HEK293 (cell line): ENCODE results near the gene RPS6KA3.

Source experiments
- CTCF ChIA-PET: fragments of 350-600 bp; formaldehyde crosslinking; extraction: SDS; loops from one replicate; lab custom pipeline; 2021; ENCODE audit warnings: antibody characterized with exemption; lab: Yijun Ruan, JAX
- POLR2A ChIA-PET: fragments of 300-600 bp; formaldehyde crosslinking; extraction: SDS; loops from one replicate; lab custom pipeline; 2020; ENCODE audit warnings: antibody characterized with exemption, inconsistent platforms; lab: Yijun Ruan, JAX
- H3K27ac ChIP-seq: fragments of 200-500 bp; sonication (Bioruptor generic); 2 replicates; pipeline ENCODE4 v1.5.1; 2014; ENCODE audit warnings: low read depth, low read length, control low read depth, inconsistent platforms; ENCODE audit errors: extremely low read depth
- H3K36me3 ChIP-seq, 2 experiments: fragments of 200-500 bp in 1 of 2; sonication (Bioruptor generic) in 1 of 2; 1 replicate in 1 of 2; 2 replicates in 1 of 2; pipeline ENCODE4 v1.5.1; 2014 to 2017; ENCODE audit warnings: inconsistent platforms in 2 of 2, low read length in 2 of 2; ENCODE audit not compliant: control insufficient read depth in 2 of 2, insufficient read depth in 1 of 2
- H3K4me1 ChIP-seq: fragments of 200-500 bp; sonication (Bioruptor generic); 2 replicates; pipeline ENCODE4 v1.5.1; 2014; ENCODE audit warnings: mild to moderate bottlenecking, low read length, inconsistent platforms; ENCODE audit not compliant: control insufficient read depth, insufficient read depth
- H3K4me3 ChIP-seq: 2 replicates; pipeline ENCODE4 v1.5.1; 2011; ENCODE audit warnings: low read depth, mild to moderate bottlenecking, control low read depth, low read length, moderate library complexity
- H3K9me3 ChIP-seq: fragments of 200-500 bp; sonication (Bioruptor generic); 2 replicates; pipeline ENCODE4 v1.5.1; 2014; ENCODE audit warnings: low read depth, low read length, inconsistent platforms; ENCODE audit not compliant: control insufficient read depth, insufficient read depth
- BCL11A ChIP-seq: fragments of 450-650 bp; formaldehyde crosslinking; IDR thresholded peaks from 2 replicates; pipeline ENCODE4 v1.5.1; 2016; ENCODE audit warnings: low read depth, missing biosample characterization, missing genetic modification characterization
- EGR2 ChIP-seq: fragments of 450-650 bp; formaldehyde crosslinking; IDR thresholded peaks from 2 replicates; pipeline ENCODE4 v1.5.1; 2016; ENCODE audit warnings: low read depth, missing biosample characterization, missing genetic modification characterization
- KLF16 ChIP-seq: fragments of 450-650 bp; formaldehyde crosslinking; IDR thresholded peaks from 2 replicates; pipeline ENCODE4 v1.5.1; 2017; ENCODE audit warnings: missing biosample characterization, missing genetic modification characterization
- KLF7 ChIP-seq: fragments of 450-650 bp; formaldehyde crosslinking; IDR thresholded peaks from 2 replicates; pipeline ENCODE4 v1.5.1; 2016; ENCODE audit warnings: missing biosample characterization, missing genetic modification characterization, borderline replicate concordance
- KLF8 ChIP-seq: fragments of 450-650 bp; formaldehyde crosslinking; IDR thresholded peaks from 2 replicates; pipeline ENCODE4 v1.5.1; 2016; ENCODE audit warnings: missing biosample characterization, missing genetic modification characterization
- ZEB2 ChIP-seq: fragments of 450-650 bp; formaldehyde crosslinking; IDR thresholded peaks from 2 replicates; pipeline ENCODE4 v1.5.1; 2016; ENCODE audit warnings: missing biosample characterization, missing genetic modification characterization
- ZFP41 ChIP-seq: fragments of 450-650 bp; formaldehyde crosslinking; IDR thresholded peaks from 2 replicates; pipeline ENCODE4 v1.5.1; 2016; ENCODE audit warnings: missing biosample characterization, missing genetic modification characterization, borderline replicate concordance
- ZNF114 ChIP-seq: fragments of 450-650 bp; formaldehyde crosslinking; IDR thresholded peaks from 2 replicates; pipeline ENCODE4 v1.5.0; 2017; ENCODE audit warnings: missing biosample characterization, missing genetic modification characterization
- ZNF132 ChIP-seq: fragments of 450-650 bp; formaldehyde crosslinking; IDR thresholded peaks from 2 replicates; pipeline ENCODE4 v1.5.1; 2017; ENCODE audit warnings: missing biosample characterization, missing genetic modification characterization, borderline replicate concordance
- ZNF146 ChIP-seq: fragments of 450-650 bp; formaldehyde crosslinking; IDR thresholded peaks from 2 replicates; pipeline ENCODE4 v1.5.1; 2016; ENCODE audit warnings: missing biosample characterization, missing genetic modification characterization
- ZNF16 ChIP-seq: fragments of 450-650 bp; formaldehyde crosslinking; IDR thresholded peaks from 2 replicates; pipeline ENCODE4 v1.5.1; 2016; ENCODE audit warnings: low read depth, missing biosample characterization, missing genetic modification characterization
- ZNF211 ChIP-seq: fragments of 450-650 bp; formaldehyde crosslinking; IDR thresholded peaks from 2 replicates; pipeline ENCODE4 v1.5.1; 2016; ENCODE audit warnings: low read depth, missing biosample characterization, missing genetic modification characterization
- ZNF292 ChIP-seq: fragments of 450-650 bp; formaldehyde crosslinking; IDR thresholded peaks from 2 replicates; pipeline ENCODE4 v1.5.1; 2016; ENCODE audit warnings: low read depth, missing biosample characterization, missing genetic modification characterization, borderline replicate concordance
- ZNF404 ChIP-seq: fragments of 450-650 bp; formaldehyde crosslinking; IDR thresholded peaks from 2 replicates; pipeline ENCODE4 v1.5.1; 2017; ENCODE audit warnings: missing biosample characterization, missing genetic modification characterization
- ZNF473 ChIP-seq: fragments of 450-650 bp; formaldehyde crosslinking; IDR thresholded peaks from 2 replicates; pipeline ENCODE4 v1.5.1; 2017; ENCODE audit warnings: missing biosample characterization, missing genetic modification characterization
- ZNF488 ChIP-seq: fragments of 450-650 bp; formaldehyde crosslinking; IDR thresholded peaks from 2 replicates; pipeline ENCODE4 v1.5.1; 2016; ENCODE audit warnings: missing biosample characterization, missing genetic modification characterization
- ZNF521 ChIP-seq: fragments of 450-650 bp; formaldehyde crosslinking; IDR thresholded peaks from 2 replicates; pipeline ENCODE4 v1.5.1; 2017; ENCODE audit warnings: missing biosample characterization, mild to moderate bottlenecking, missing genetic modification characterization
- ZNF629 ChIP-seq: fragments of 450-650 bp; formaldehyde crosslinking; IDR thresholded peaks from 2 replicates; pipeline ENCODE4 v1.5.1; 2017; ENCODE audit warnings: missing biosample characterization, missing genetic modification characterization
- ZNF677 ChIP-seq: fragments of 450-650 bp; IDR thresholded peaks from 2 replicates; pipeline ENCODE4 v1.5.0; 2018; ENCODE audit warnings: missing biosample characterization, mild to moderate bottlenecking, missing genetic modification characterization, moderate library complexity
- ZNF747 ChIP-seq: fragments of 450-650 bp; formaldehyde crosslinking; IDR thresholded peaks from 2 replicates; pipeline ENCODE4 v1.5.1; 2016; ENCODE audit warnings: missing biosample characterization, missing genetic modification characterization
- ZNF791 ChIP-seq: fragments of 450-650 bp; formaldehyde crosslinking; IDR thresholded peaks from 2 replicates; pipeline ENCODE4 v1.5.1; 2016; ENCODE audit warnings: missing biosample characterization, missing genetic modification characterization
- ZSCAN18 ChIP-seq: fragments of 450-650 bp; formaldehyde crosslinking; IDR thresholded peaks from 2 replicates; pipeline ENCODE4 v1.5.1; 2016; ENCODE audit warnings: missing biosample characterization, missing genetic modification characterization
- TF ChIP-seq, protein P1 (sequence below): fragments of 450-650 bp; formaldehyde crosslinking; IDR thresholded peaks from 2 replicates; pipeline ENCODE4 v1.5.1; 2016; ENCODE audit warnings: missing biosample characterization, missing genetic modification characterization
- TF ChIP-seq, protein P2 (sequence below): IDR thresholded peaks from 2 replicates; pipeline ENCODE4 v1.6.1; 2011; ENCODE audit warnings: mild to moderate bottlenecking, low read depth, low read length, borderline replicate concordance

The RPS6KA3 gene

DNA sequence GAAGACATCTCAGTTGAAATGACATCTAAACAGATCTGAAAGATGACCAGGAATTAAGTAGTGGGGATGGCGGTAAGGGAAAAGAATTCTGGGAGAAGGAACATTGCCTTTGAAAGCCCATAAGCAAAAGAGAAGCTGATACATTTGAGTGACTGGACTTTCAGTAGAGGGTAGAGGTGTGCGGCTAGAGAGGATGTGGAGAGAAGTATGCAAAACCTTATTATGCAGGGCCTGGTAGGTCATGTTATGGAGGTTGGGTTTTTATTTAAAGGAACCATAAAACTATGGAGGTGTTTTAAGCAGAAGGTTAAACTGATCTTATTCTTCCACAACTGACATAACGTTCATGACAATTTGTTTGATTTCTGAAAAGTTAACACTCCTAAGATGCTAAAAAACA lies 36.3 kb downstream of the RPS6KA3 start:
- CTCF ChIA-PET: interaction anchor here (1.6 kb wide), 1 partner anchor 23 kb away, joined by 11 read pairs; no protein-coding TSS in a partner anchor
- no peaks in the 10 kb centered on the region for H3K4me1 ChIP-seq
- H3K36me3 ChIP-seq: peaks cover 16 to 19% of the 10 kb centered on the region in 2 experiments; a peak in 2 of 3 replicates
- no peak overlapping the region for H3K27ac ChIP-seq
- POLR2A ChIA-PET: no interaction called here
- H3K9me3 ChIP-seq: no peaks in the 10 kb centered on the region; the same call in 1 of the 2 replicates
- no peak overlapping the region for H3K4me3 ChIP-seq
- TF ChIP-seq, protein P1, sequence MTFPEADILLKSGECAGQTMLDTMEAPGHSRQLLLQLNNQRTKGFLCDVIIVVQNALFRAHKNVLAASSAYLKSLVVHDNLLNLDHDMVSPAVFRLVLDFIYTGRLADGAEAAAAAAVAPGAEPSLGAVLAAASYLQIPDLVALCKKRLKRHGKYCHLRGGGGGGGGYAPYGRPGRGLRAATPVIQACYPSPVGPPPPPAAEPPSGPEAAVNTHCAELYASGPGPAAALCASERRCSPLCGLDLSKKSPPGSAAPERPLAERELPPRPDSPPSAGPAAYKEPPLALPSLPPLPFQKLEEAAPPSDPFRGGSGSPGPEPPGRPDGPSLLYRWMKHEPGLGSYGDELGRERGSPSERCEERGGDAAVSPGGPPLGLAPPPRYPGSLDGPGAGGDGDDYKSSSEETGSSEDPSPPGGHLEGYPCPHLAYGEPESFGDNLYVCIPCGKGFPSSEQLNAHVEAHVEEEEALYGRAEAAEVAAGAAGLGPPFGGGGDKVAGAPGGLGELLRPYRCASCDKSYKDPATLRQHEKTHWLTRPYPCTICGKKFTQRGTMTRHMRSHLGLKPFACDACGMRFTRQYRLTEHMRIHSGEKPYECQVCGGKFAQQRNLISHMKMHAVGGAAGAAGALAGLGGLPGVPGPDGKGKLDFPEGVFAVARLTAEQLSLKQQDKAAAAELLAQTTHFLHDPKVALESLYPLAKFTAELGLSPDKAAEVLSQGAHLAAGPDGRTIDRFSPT: no peak
- TF ChIP-seq ZNF473 (tag by site-specific recombination): no peak
- no peak for TF ChIP-seq ZNF114 (tag by site-specific recombination)
- no peak for TF ChIP-seq ZNF791 (tag by site-specific recombination)
- no peak for TF ChIP-seq ZSCAN18 (tag by site-specific recombination)
- no peak for TF ChIP-seq ZNF677
- no peak for TF ChIP-seq ZNF488 (tag by site-specific recombination)
- TF ChIP-seq ZNF747 (tag by site-specific recombination): no peak
- TF ChIP-seq, all 188 proteins: peak for 0

DNA sequence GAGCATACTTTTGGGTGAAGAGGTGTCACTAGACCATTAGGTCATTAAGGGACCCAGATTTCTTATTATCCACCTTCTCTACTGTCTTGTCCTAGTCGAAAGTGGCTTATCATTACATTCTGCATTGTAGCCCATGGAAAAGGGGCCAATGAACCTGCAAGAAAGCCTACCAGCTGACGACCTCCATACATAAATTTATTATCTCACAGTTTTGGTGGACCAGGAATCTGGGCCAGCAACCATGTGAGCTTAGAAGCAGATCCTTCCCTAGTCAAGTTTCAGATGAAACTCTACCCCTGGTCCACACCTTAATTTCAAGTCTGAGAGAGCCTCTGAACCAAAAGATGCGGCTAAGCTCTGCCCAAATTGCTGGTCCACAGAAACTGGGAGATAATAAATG lies 37.6 kb downstream of the RPS6KA3 start:
- ChIA-PET CTCF (interaction anchor here (0.6 to 1.6 kb wide), 4 partner anchors 19 to 501 kb away, joined by 3 to 11 read pairs (median 4); no protein-coding TSS in a partner anchor), POLR2A (no interaction called here)
- Histone ChIP-seq H3K27ac (no peak overlapping the region), H3K36me3 (peaks cover 16 to 18% of the 10 kb centered on the region in 2 experiments; a peak in 2 of 3 replicates), H3K4me3 (no peak overlapping the region), H3K4me1 (no peaks in the 10 kb centered on the region), H3K9me3 (no peaks in the 10 kb centered on the region)
- TF ChIP-seq EGR2 (tag by site-specific recombination): no peak
- TF ChIP-seq, protein P2, sequence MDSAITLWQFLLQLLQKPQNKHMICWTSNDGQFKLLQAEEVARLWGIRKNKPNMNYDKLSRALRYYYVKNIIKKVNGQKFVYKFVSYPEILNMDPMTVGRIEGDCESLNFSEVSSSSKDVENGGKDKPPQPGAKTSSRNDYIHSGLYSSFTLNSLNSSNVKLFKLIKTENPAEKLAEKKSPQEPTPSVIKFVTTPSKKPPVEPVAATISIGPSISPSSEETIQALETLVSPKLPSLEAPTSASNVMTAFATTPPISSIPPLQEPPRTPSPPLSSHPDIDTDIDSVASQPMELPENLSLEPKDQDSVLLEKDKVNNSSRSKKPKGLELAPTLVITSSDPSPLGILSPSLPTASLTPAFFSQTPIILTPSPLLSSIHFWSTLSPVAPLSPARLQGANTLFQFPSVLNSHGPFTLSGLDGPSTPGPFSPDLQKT: no peak
- TF ChIP-seq ZEB2 (tag by site-specific recombination): no peak
- no peak for TF ChIP-seq ZNF292
- no peak for TF ChIP-seq ZNF211 (tag by site-specific recombination)
- TF ChIP-seq KLF8 (tag by site-specific recombination): no peak
- TF ChIP-seq ZNF146 (tag by site-specific recombination): no peak
- TF ChIP-seq KLF16 (tag by site-specific recombination): no peak
- TF ChIP-seq ZNF404: no peak
- no peak for TF ChIP-seq ZNF16 (tag by site-specific recombination)
- no peak for TF ChIP-seq ZFP41 (tag by site-specific recombination)
- TF ChIP-seq ZNF629 (tag by site-specific recombination): no peak
- no peak for TF ChIP-seq BCL11A (tag by site-specific recombination)
- no peak for TF ChIP-seq ZNF132 (tag by site-specific recombination)
- TF ChIP-seq KLF7 (tag by site-specific recombination): no peak
- TF ChIP-seq ZNF521 (tag by site-specific recombination): no peak
